HG03175 (cell line): ENCODE results near the gene TBPL1.
"Not testable (repeated sequence)": the region's sequence is repeated elsewhere in the genome, so short reads cannot be mapped to it uniquely, and the experiment has no call there.

ENCODE experiments used
- ATAC-seq: cut with Tn5 transposase; IDR thresholded peaks from one replicate; pipeline ENCODE4 v1.9.1; 2021; ENCODE audit warnings: mild to moderate bottlenecking, moderate library complexity; ENCODE audit not compliant: unreplicated experiment

The TBPL1 gene

GRCh38 chr6:133951881-133952814 is 876 bp upstream of the TBPL1 start:
- ATAC-seq: peak; percentile 76

- ATAC-seq: no peak
Measured at GRCh38 chr6:133953634-133954415, 801 bp downstream of the TBPL1 start.

GRCh38 chr6:133954657-133955576 is 1.9 kb downstream of the TBPL1 start:
- ATAC-seq: no peak

GRCh38 chr6:133955582-133956415 is 2.8 kb downstream of the TBPL1 start:
- no peak for ATAC-seq

- ATAC-seq: no peak
Measured at GRCh38 chr6:133956416-133957049, 3.5 kb downstream of the TBPL1 start.

- ATAC-seq: no peak
Measured at GRCh38 chr6:133957227-133957626, 4.2 kb downstream of the TBPL1 start.

- no peak for ATAC-seq
Measured at GRCh38 chr6:133957780-133958242, 4.8 kb downstream of the TBPL1 start.

- ATAC-seq: no peak
Measured at GRCh38 chr6:133958791-133959190, 5.8 kb downstream of the TBPL1 start.

- no peak for ATAC-seq
Measured at GRCh38 chr6:133959667-133960368, 6.8 kb downstream of the TBPL1 start.

- no peak for ATAC-seq
Measured at GRCh38 chr6:133961831-133962230, 8.8 kb downstream of the TBPL1 start.

- no peak for ATAC-seq
Measured at GRCh38 chr6:133964052-133964451, 11.0 kb downstream of the TBPL1 start.

- no peak for ATAC-seq
Measured at GRCh38 chr6:133964702-133965101, 11.7 kb downstream of the TBPL1 start.

- ATAC-seq: no peak
Measured at GRCh38 chr6:133965817-133966360, 12.9 kb downstream of the TBPL1 start.

GRCh38 chr6:133966654-133967329 is 13.8 kb downstream of the TBPL1 start:
- ATAC-seq: peak; percentile 92

- ATAC-seq: no peak
Measured at GRCh38 chr6:133967347-133967746, 14.3 kb downstream of the TBPL1 start.

GRCh38 chr6:133967835-133968234 is 14.8 kb downstream of the TBPL1 start:
- ATAC-seq: not testable (repeated sequence)

GRCh38 chr6:133969285-133969920 is 16.4 kb downstream of the TBPL1 start:
- no peak for ATAC-seq
